Ishikawa (cell line): ENCODE data around the gene DTWD1.

Experiments
- CEBPB ChIP-seq: IDR thresholded peaks from 2 replicates; pipeline ENCODE4 v1.6.1; 2012
- CREB1 ChIP-seq: IDR thresholded peaks from 2 replicates; pipeline ENCODE4 v1.6.1; 2012; ENCODE audit warnings: low read depth
- EGR1 ChIP-seq: IDR thresholded peaks from 2 replicates; pipeline ENCODE4 v1.6.1; 2012
- EP300 ChIP-seq: IDR thresholded peaks from 2 replicates; pipeline ENCODE4 v1.6.1; 2012; ENCODE audit warnings: borderline replicate concordance
- FOXM1 ChIP-seq: IDR thresholded peaks from 2 replicates; pipeline ENCODE4 v1.6.1; 2012; ENCODE audit warnings: low read depth, borderline replicate concordance
- NFIC ChIP-seq: IDR thresholded peaks from 2 replicates; pipeline ENCODE4 v1.6.1; 2012
- RAD21 ChIP-seq: IDR thresholded peaks from 2 replicates; pipeline ENCODE4 v1.6.1; 2012; ENCODE audit warnings: low read depth
- REST ChIP-seq: IDR thresholded peaks from 2 replicates; pipeline ENCODE4 v1.6.1; 2012; ENCODE audit warnings: low read depth, mild to moderate bottlenecking
- TAF1 ChIP-seq: IDR thresholded peaks from 2 replicates; pipeline ENCODE4 v1.6.1; 2012; ENCODE audit warnings: low read depth, mild to moderate bottlenecking
- TCF12 ChIP-seq: IDR thresholded peaks from 2 replicates; pipeline ENCODE4 v1.6.1; 2012; ENCODE audit warnings: low read depth
- TEAD4 ChIP-seq: IDR thresholded peaks from 2 replicates; pipeline ENCODE4 v1.6.1; 2012
- YY1 ChIP-seq: IDR thresholded peaks from 2 replicates; pipeline ENCODE4 v1.6.1; 2012; ENCODE audit warnings: low read depth
- ZBTB7A ChIP-seq: IDR thresholded peaks from 2 replicates; pipeline ENCODE4 v1.6.1; 2012; ENCODE audit warnings: low read depth
- TF ChIP-seq, protein P1 (sequence below): IDR thresholded peaks from 2 replicates; pipeline ENCODE4 v1.6.1; 2012
- TF ChIP-seq, protein P2 (sequence below): IDR thresholded peaks from 2 replicates; pipeline ENCODE4 v1.6.1; 2012

The DTWD1 gene

GRCh38 chr15:49605588-49605987, 15.3 kb upstream of the DTWD1 start:
- no peak for TF ChIP-seq TEAD4
- TF ChIP-seq YY1 = no peak
- TF ChIP-seq TAF1 = no peak
- no peak for TF ChIP-seq CREB1
- no peak for TF ChIP-seq EP300
- TF ChIP-seq EGR1 = no peak
- TF ChIP-seq FOXM1 = no peak
- TF ChIP-seq, protein P1, sequence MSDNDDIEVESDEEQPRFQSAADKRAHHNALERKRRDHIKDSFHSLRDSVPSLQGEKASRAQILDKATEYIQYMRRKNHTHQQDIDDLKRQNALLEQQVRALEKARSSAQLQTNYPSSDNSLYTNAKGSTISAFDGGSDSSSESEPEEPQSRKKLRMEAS = no peak
- TF ChIP-seq RAD21 = no peak
- TF ChIP-seq CEBPB = no peak
- no peak for TF ChIP-seq REST
- TF ChIP-seq ZBTB7A = no peak
- TF ChIP-seq NFIC = no peak
- TF ChIP-seq, protein P2, sequence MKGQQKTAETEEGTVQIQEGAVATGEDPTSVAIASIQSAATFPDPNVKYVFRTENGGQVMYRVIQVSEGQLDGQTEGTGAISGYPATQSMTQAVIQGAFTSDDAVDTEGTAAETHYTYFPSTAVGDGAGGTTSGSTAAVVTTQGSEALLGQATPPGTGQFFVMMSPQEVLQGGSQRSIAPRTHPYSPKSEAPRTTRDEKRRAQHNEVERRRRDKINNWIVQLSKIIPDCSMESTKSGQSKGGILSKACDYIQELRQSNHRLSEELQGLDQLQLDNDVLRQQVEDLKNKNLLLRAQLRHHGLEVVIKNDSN = no peak
- TF ChIP-seq TCF12 = no peak

- no peak for TF ChIP-seq EP300
These were observed 14.3 kb upstream of the DTWD1 start for GRCh38 chr15:49606594-49606993.

DNA sequence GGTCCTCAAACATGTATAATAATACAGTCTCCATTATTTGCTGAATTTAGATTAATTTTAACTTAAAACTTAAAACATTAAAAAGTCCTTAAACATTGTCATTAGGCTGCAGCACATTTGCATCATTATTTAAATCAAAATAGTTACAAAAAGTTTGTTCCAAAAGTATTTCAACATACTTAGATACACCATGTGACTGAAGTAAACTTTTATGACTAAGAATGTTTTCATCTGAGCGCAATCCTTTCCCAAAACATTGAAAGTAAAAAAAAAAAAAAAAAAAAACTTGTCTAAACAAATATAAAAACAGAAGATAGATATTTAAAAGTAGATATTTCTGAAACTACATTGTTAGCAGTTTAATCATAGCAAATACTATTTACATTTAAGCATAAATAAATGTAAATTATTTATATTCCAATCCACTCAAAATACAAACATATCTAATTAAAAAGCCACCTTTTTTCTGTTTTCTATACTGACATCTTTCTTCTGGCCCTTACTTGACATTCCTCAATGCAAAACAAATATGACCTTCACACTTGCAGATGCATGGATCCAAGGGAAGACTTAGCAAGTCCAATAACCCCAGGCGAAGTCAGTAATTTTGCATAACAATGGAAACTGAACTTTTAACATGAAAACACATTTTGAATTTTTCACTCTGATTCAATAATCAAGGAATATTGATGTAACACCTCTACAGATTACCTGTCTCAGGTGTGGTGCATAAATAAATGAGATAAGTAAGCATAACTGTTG, 10.5 kb upstream of the DTWD1 start:
- no peak for TF ChIP-seq YY1
- TF ChIP-seq TEAD4 = no peak
- TF ChIP-seq RAD21 = no peak
- TF ChIP-seq REST = no peak
- no peak for TF ChIP-seq TAF1
- TF ChIP-seq, protein P1 = no peak
- TF ChIP-seq, protein P2 = no peak
- no peak for TF ChIP-seq CREB1
- no peak for TF ChIP-seq EGR1
- no peak for TF ChIP-seq CEBPB
- TF ChIP-seq ZBTB7A = no peak
- TF ChIP-seq FOXM1 = no peak
- TF ChIP-seq TCF12 = no peak

DNA sequence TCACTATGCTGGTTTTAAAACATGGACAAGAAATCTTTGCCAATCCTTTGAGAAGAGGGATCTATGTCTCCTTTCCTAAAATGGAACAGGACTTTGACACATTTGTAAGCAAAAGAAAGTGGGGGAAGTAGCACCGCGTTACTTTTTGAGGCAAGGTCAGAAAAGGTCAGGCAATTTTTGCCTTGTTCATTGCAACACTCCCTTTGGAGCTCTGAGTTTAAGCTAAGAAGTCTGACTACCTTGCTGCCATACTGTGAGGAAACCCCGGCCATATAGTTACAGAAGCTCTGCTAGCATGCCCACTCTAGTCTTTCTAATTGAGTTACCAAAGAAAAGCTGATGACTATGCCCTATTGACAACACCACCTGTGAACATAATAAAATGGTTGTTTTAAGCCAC, 1.6 kb upstream of the DTWD1 start:
- TF ChIP-seq, protein P2 = no peak
- TF ChIP-seq ZBTB7A (no peak), TEAD4 (no peak), EGR1 (no peak), EP300 (no peak), NFIC (no peak), REST (no peak), CREB1 (no peak), FOXM1 (no peak), TAF1 (no peak), RAD21 (no peak), YY1 (no peak), CEBPB (no peak), TCF12 (no peak)
- TF ChIP-seq, protein P1 = no peak
